NCI-H187 treated with DMSO at 0.1 percent for 48 hours (cell line): ENCODE measurements around the gene KMT2A.

Experiments
- DNase-seq: peaks from one replicate; lab custom pipeline; 2025; lab: John Stamatoyannopoulos, UW

The KMT2A gene

GRCh38 chr11:118488480-118489109 lies 52.3 kb downstream of the KMT2A start:
- DNase-seq, result peak; percentile 41

- DNase-seq, result no peak
These were observed 54.7 kb downstream of the KMT2A start for GRCh38 chr11:118491041-118491440.

GRCh38 chr11:118497831-118498230 lies 61.5 kb downstream of the KMT2A start:
- DNase-seq, result no peak

GRCh38 chr11:118503216-118503615 lies 66.9 kb downstream of the KMT2A start:
- DNase-seq, result no peak

GRCh38 chr11:118511601-118512000 lies 75.3 kb downstream of the KMT2A start:
- no peak for DNase-seq

GRCh38 chr11:118514103-118514502 lies 77.8 kb downstream of the KMT2A start:
- no peak for DNase-seq

- DNase-seq, result no peak
These were observed 83.3 kb downstream of the KMT2A start for GRCh38 chr11:118519549-118519948.

GRCh38 chr11:118521892-118522311 lies 85.6 kb downstream of the KMT2A start:
- no peak for DNase-seq

GRCh38 chr11:118522571-118523072 lies 86.3 kb downstream of the KMT2A start:
- DNase-seq, result no peak

- no peak for DNase-seq
These were observed 88.1 kb downstream of the KMT2A start for GRCh38 chr11:118524356-118524755.

- DNase-seq, result no peak
These were observed 88.6 kb downstream of the KMT2A start for GRCh38 chr11:118524757-118525470.

- DNase-seq, result no peak
These were observed 90.4 kb downstream of the KMT2A start for GRCh38 chr11:118526688-118527087.

GRCh38 chr11:118527109-118527508 lies 90.8 kb downstream of the KMT2A start, which contains the start of gene TTC36:
TTC36 (plus strand) TSS chr11:118527474; CDS start chr11:118527495, 21 bp downstream.
- no peak for DNase-seq

- DNase-seq, result no peak
These were observed 92.2 kb downstream of the KMT2A start for GRCh38 chr11:118528511-118528910.

GRCh38 chr11:118529584-118530175 lies 93.4 kb downstream of the KMT2A start:
- DNase-seq, result no peak

- no peak for DNase-seq
These were observed 93.9 kb downstream of the KMT2A start for GRCh38 chr11:118530180-118530682.

GRCh38 chr11:118530683-118531596 lies 94.6 kb downstream of the KMT2A start, which contains the start of gene TMEM25:
TMEM25 (plus strand) TSS chr11:118531192; CDS start chr11:118531802, 610 bp downstream.
- DNase-seq, result no peak

GRCh38 chr11:118531597-118532084 lies 95.3 kb downstream of the KMT2A start:
- no peak for DNase-seq

- DNase-seq, result no peak
These were observed 95.8 kb downstream of the KMT2A start for GRCh38 chr11:118532091-118532490.

- no peak for DNase-seq
These were observed 96.8 kb downstream of the KMT2A start for GRCh38 chr11:118532852-118533768.
